Stomach (tissue), 4 donors: ENCODE measurements around the gene DDIT3.

Source experiments
- EP300 ChIP-seq: sonication (generic); formaldehyde crosslinking; IDR thresholded peaks from one replicate; pipeline ENCODE4 v1.6.1; 2017; ENCODE audit warnings: antibody characterized with exemption
- TF ChIP-seq, protein P1 (sequence below), 7 experiments: fragments of 450-650 bp in 4 of 7; fragments of 200-600 bp in 3 of 7; sonication (generic) in 3 of 7; IDR thresholded peaks; one replicate each; pipeline ENCODE4 v1.5.1; 2016 to 2019; ENCODE audit warnings: antibody characterized with exemption in 7 of 7, control low read depth in 2 of 7, mild to moderate bottlenecking in 1 of 7

DNA sequence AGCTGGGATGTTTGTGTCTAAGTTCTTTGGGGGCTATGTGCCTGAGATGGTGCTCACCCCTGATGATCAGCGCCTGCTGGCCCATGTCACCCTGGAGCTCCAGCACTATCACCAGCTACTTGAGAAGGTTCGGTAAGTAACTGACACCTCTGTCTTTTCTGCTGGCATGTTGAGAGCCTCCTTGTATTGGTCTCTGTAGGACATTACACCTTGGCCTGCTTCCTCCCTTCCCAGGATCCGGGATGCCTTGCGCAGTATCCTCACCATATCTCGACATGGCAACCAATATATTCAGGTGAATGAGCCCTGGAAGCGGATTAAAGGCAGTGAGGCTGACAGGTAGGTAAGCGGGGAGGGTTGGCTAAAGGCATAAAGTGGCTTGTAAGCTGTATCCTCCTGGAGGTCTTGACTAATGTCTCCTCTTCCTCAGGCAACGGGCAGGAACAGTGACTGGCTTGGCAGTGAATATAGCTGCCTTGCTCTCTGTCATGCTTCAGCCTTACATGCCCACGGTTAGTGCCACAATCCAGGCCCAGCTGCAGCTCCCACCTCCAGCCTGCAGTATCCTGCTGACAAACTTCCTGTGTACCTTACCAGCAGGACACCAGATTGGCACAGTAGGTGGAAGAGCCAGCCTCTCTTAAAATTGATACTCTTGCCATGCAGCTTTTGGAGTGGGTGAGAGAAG lies 5.5 kb downstream of the DDIT3 start:
- TF ChIP-seq EP300 = no peak
- TF ChIP-seq, protein P1, sequence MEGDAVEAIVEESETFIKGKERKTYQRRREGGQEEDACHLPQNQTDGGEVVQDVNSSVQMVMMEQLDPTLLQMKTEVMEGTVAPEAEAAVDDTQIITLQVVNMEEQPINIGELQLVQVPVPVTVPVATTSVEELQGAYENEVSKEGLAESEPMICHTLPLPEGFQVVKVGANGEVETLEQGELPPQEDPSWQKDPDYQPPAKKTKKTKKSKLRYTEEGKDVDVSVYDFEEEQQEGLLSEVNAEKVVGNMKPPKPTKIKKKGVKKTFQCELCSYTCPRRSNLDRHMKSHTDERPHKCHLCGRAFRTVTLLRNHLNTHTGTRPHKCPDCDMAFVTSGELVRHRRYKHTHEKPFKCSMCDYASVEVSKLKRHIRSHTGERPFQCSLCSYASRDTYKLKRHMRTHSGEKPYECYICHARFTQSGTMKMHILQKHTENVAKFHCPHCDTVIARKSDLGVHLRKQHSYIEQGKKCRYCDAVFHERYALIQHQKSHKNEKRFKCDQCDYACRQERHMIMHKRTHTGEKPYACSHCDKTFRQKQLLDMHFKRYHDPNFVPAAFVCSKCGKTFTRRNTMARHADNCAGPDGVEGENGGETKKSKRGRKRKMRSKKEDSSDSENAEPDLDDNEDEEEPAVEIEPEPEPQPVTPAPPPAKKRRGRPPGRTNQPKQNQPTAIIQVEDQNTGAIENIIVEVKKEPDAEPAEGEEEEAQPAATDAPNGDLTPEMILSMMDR (IDR thresholded peaks at IDR 0.05) = no peak
